GM21717 (cell line): ENCODE data around the gene KAT8.

ENCODE experiments used
- ATAC-seq: cut with Tn5 transposase; IDR thresholded peaks from one replicate; pipeline ENCODE4 v1.9.1; 2021; ENCODE audit warnings: mild to moderate bottlenecking, moderate library complexity; ENCODE audit not compliant: unreplicated experiment

Gene KAT8

GRCh38 chr16:31106509-31107464 lies 10.7 kb upstream of the KAT8 start:
- ATAC-seq: no peak

GRCh38 chr16:31107465-31107867 lies 10.0 kb upstream of the KAT8 start:
- peak; percentile 59 for ATAC-seq

GRCh38 chr16:31108035-31108793 lies 9.2 kb upstream of the KAT8 start, which contains the start of gene BCKDK:
Gene BCKDK (plus strand): TSS chr16:31108386. CDS start chr16:31109224, 838 bp downstream.
- peak; percentile 80 for ATAC-seq

- ATAC-seq: no peak
Observed at GRCh38 chr16:31108794-31109558, 8.5 kb upstream of the KAT8 start.

GRCh38 chr16:31109622-31110021 lies 7.8 kb upstream of the KAT8 start:
- no peak for ATAC-seq

- ATAC-seq: no peak
Observed at GRCh38 chr16:31110106-31111034, 7.1 kb upstream of the KAT8 start.

- no peak for ATAC-seq
Observed at GRCh38 chr16:31111881-31112466, 5.5 kb upstream of the KAT8 start.

- no peak for ATAC-seq
Observed at GRCh38 chr16:31112711-31113110, 4.8 kb upstream of the KAT8 start.

GRCh38 chr16:31113121-31114120 lies 4.0 kb upstream of the KAT8 start:
- ATAC-seq: no peak

GRCh38 chr16:31114468-31114867 lies 3.0 kb upstream of the KAT8 start:
- ATAC-seq: no peak

GRCh38 chr16:31118223-31119155 lies 1.0 kb downstream of the KAT8 start:
- no peak for ATAC-seq

GRCh38 chr16:31120129-31120528 lies 2.7 kb downstream of the KAT8 start:
- ATAC-seq: no peak

- ATAC-seq: no peak
Observed at GRCh38 chr16:31125844-31126243, 8.4 kb downstream of the KAT8 start.

GRCh38 chr16:31127182-31127581 lies 9.7 kb downstream of the KAT8 start:
- no peak for ATAC-seq

GRCh38 chr16:31128711-31129567 lies 11.5 kb downstream of the KAT8 start:
- no peak for ATAC-seq

- no peak for ATAC-seq
Observed at GRCh38 chr16:31129568-31130335, 12.3 kb downstream of the KAT8 start.
